ENCODE results near the gene KRTAP9-3.

DNA sequence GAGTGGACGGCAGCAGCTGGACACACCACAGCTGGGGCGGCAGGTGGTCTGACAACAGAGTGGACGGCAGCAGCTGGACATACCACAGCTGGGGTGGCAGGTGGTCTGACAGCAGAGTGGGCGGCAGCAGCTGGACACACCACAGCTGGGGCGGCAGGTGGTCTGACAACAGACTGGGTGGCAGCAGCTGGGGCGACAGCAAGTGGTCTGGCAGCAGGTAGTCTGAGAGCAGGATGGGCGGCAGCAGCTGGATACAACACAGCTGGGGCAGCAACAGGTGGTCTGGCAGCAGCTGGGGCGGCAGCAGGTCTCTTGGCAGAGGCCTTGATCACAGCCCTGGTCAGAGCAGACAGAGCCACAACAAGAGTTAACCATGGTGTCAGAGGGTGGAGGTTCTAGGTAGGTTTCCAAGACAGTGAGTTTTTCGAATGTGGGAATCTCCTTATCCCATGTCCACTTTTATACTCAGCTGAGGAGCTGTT lies 47.7 kb upstream of the KRTAP9-3 start, which contains the start of gene KRTAP4-1:
- TF ChIP-seq CTCF (IDR thresholded peaks at IDR 0.05; ENCODE audit: borderline replicate concordance, extremely low read depth, low read length, poor library complexity, severe bottlenecking) (no peak), EZH2 (IDR thresholded peaks at IDR 0.05; ENCODE audit: borderline replicate concordance, low read depth, low read length, severe bottlenecking) (no peak)
